ENCODE data around the gene DGKI.

GRCh38 chr7:137480401-137480800, 366.4 kb downstream of the DGKI start:
- no peak for TF ChIP-seq EZH2 (IDR thresholded peaks at IDR 0.05; ENCODE audit: borderline replicate concordance, low read length)
- TF ChIP-seq, protein P1, sequence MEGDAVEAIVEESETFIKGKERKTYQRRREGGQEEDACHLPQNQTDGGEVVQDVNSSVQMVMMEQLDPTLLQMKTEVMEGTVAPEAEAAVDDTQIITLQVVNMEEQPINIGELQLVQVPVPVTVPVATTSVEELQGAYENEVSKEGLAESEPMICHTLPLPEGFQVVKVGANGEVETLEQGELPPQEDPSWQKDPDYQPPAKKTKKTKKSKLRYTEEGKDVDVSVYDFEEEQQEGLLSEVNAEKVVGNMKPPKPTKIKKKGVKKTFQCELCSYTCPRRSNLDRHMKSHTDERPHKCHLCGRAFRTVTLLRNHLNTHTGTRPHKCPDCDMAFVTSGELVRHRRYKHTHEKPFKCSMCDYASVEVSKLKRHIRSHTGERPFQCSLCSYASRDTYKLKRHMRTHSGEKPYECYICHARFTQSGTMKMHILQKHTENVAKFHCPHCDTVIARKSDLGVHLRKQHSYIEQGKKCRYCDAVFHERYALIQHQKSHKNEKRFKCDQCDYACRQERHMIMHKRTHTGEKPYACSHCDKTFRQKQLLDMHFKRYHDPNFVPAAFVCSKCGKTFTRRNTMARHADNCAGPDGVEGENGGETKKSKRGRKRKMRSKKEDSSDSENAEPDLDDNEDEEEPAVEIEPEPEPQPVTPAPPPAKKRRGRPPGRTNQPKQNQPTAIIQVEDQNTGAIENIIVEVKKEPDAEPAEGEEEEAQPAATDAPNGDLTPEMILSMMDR (IDR thresholded peaks at IDR 0.05; ENCODE audit: low read length), result no peak
